T-cell (primary cell): ENCODE results near the gene CAMK4. TPM values are rescaled to one million over a fixed set of nuclear protein-coding genes. Genes with fewer than 3 reads are reported as not detected.

Experiments used
- ATAC-seq, 4 experiments: fragments of 200-7000 bp in 3 of 4; fragments of 150-1000 bp in 1 of 4; cut with Tn5 transposase; replicated peaks in 1 of 4; 1 replicate in 3 of 4; 2 replicates in 1 of 4; pipeline ENCODE4 v1.10.0; 2021; ENCODE audit warnings: moderate library complexity in 3 of 4, mild to moderate bottlenecking in 2 of 4, moderate number of reproducible peaks in 1 of 4
- CTCF ChIA-PET, 2 donors: fragments of 300-600 bp; sonication (Branson Sonifier 250); formaldehyde crosslinking; loops; one replicate each; lab custom pipeline; 2022; ENCODE audit warnings: antibody characterized with exemption in 2 of 2; lab: Charles Lee
- POLR2A ChIA-PET, 2 donors: fragments of 300-600 bp; sonication (Branson Sonifier 250); formaldehyde crosslinking; loops; one replicate each; lab custom pipeline; 2022; ENCODE audit warnings: antibody characterized with exemption in 2 of 2; lab: Charles Lee
- DNase-seq, 35 experiments: peaks; one replicate each; pipeline versions ENCODE4 v3.0.0 to v3.0.0-alpha.2; 2013 to 2023
- H3K27ac ChIP-seq: one replicate; pipeline ENCODE4 v1.5.1; 2013; ENCODE audit warnings: low read length
- H3K27me3 ChIP-seq, 2 experiments: replicated peaks in 1 of 2; 1 replicate in 1 of 2; 2 replicates in 1 of 2; pipeline versions ENCODE4 v1.6.1 to v1.7.0; 2013; ENCODE audit warnings: low read length in 1 of 2, mixed read lengths in 1 of 2; ENCODE audit not compliant: control insufficient read depth in 2 of 2, insufficient read depth in 2 of 2; ENCODE audit errors: extremely low read depth in 1 of 2
- H3K36me3 ChIP-seq, 2 donors: 1 replicate in 1 of 2; 2 replicates in 1 of 2; pipeline versions ENCODE4 v1.6.1 to v1.7.0; 2013; ENCODE audit warnings: low read length in 1 of 2; ENCODE audit not compliant: control insufficient read depth in 2 of 2, insufficient read depth in 1 of 2; ENCODE audit errors: extremely low read depth in 1 of 2
- H3K4me1 ChIP-seq, 2 experiments: 1 replicate in 1 of 2; 2 replicates in 1 of 2; pipeline versions ENCODE4 v1.6.1 to v1.7.0; 2013; ENCODE audit warnings: low read length in 2 of 2, mixed read lengths in 1 of 2; ENCODE audit not compliant: insufficient read depth in 2 of 2, control insufficient read depth in 1 of 2; ENCODE audit errors: extremely low read depth in 1 of 2
- H3K4me3 ChIP-seq, 2 donors: 1 replicate in 1 of 2; 2 replicates in 1 of 2; pipeline versions ENCODE4 v1.5.1 to v1.7.0; 2013; ENCODE audit warnings: mild to moderate bottlenecking in 2 of 2, low read length in 1 of 2, moderate library complexity in 1 of 2; ENCODE audit not compliant: control insufficient read depth in 1 of 2; ENCODE audit errors: extremely low read depth in 1 of 2
- H3K9me3 ChIP-seq: 2 replicates; pipeline ENCODE4 v1.7.0; 2013
- H3K27ac Mint-ChIP-seq, 2 donors: one replicate each; pipeline ENCODE4 v1.8.0; 2020 to 2021; ENCODE audit warnings: mild to moderate bottlenecking in 2 of 2, mixed read lengths in 2 of 2
- H3K27me3 Mint-ChIP-seq, 2 donors: one replicate each; pipeline ENCODE4 v1.8.0; 2021 to 2022; ENCODE audit warnings: mixed read lengths in 2 of 2
- H3K36me3 Mint-ChIP-seq: one replicate; pipeline ENCODE4 v1.8.0; 2021; ENCODE audit warnings: mixed read lengths
- H3K4me1 Mint-ChIP-seq, 3 donors: one replicate each; pipeline ENCODE4 v1.8.0; 2020 to 2022; ENCODE audit warnings: mixed read lengths in 3 of 3, mild to moderate bottlenecking in 1 of 3
- H3K4me3 Mint-ChIP-seq, 3 donors: one replicate each; pipeline ENCODE4 v1.8.0; 2020 to 2022; ENCODE audit warnings: mild to moderate bottlenecking in 3 of 3, mixed read lengths in 3 of 3, moderate library complexity in 3 of 3
- H3K9me3 Mint-ChIP-seq, 3 donors: one replicate each; pipeline ENCODE4 v1.8.0; 2020 to 2022; ENCODE audit warnings: mixed read lengths in 3 of 3
- WGBS: methylation state at CpG from one replicate; pipeline ENCODE4 v1.1.5; 2013; ENCODE audit warnings: missing lambda C conversion rate; ENCODE audit not compliant: insufficient coverage; 5-methylcytosine and 5-hydroxymethylcytosine counted together
- total RNA-seq, 35 experiments: library from RNA in 6 of 35; stranded (reverse) in 6 of 35; fragments of 120-200 nt in 1 of 35; gene quantifications; one replicate each; pipeline versions ENCODE4 v1.2.1 to v1.2.4 and lab custom pipeline; 2013 to 2026

CAMK4 gene
- total RNA-seq, 5 donors from 2014 or later (not counting 1 experiment from before 2014, with no cell fraction given), result 120 to 274 (median 243) TPM

- Histone ChIP-seq H3K36me3 (no peaks in the 10 kb centered on the region), H3K9me3 (no peaks in the 10 kb centered on the region), H3K4me3 (no peak overlapping the region), H3K27ac (no peak overlapping the region), H3K4me1 (peaks cover 3% of the 10 kb centered on the region in 2 experiments), H3K27me3 (no peaks in the 10 kb centered on the region)
- ChIA-PET POLR2A (no interaction called here), CTCF (interaction anchor here (0.9 to 1.2 kb wide), 2 partner anchors 14 to 15 kb away, joined by 3 to 4 read pairs; no protein-coding TSS in a partner anchor)
- no peak overlapping the region for H3K27ac Mint-ChIP-seq
- peaks cover 10 to 17% of the 10 kb centered on the region in 2 donors for H3K27me3 Mint-ChIP-seq
- H3K4me1 Mint-ChIP-seq, result peaks cover 5 to 6% (median 6%) of the 10 kb centered on the region in 3 donors
- no peak overlapping the region for H3K4me3 Mint-ChIP-seq
- no peak for ATAC-seq
- no CpG with 5 or more reads among the region's 1 CpG for WGBS
- H3K9me3 Mint-ChIP-seq, result peaks cover 0 to 10% (median 0%) of the 10 kb centered on the region in 3 donors
- DNase-seq, result no peak
- peaks cover 7% of the 10 kb centered on the region for H3K36me3 Mint-ChIP-seq
Measured at GRCh38 chr5:111535879-111536549, 311.8 kb downstream of the CAMK4 start.

- H3K27ac ChIP-seq, result no peak overlapping the region
- Mint-ChIP-seq H3K36me3 (peaks cover 7% of the 10 kb centered on the region), H3K4me3 (no peak overlapping the region), H3K4me1 (no peaks in the 10 kb centered on the region), H3K27ac (no peak overlapping the region), H3K27me3 (peaks cover 10 to 17% of the 10 kb centered on the region in 2 donors), H3K9me3 (peaks cover 0 to 10% (median 0%) of the 10 kb centered on the region in 3 donors)
- no peak for ATAC-seq
- no peak overlapping the region for H3K4me3 ChIP-seq
- no peaks in the 10 kb centered on the region for H3K4me1 ChIP-seq
- no peaks in the 10 kb centered on the region for H3K36me3 ChIP-seq
- DNase-seq, result no peak
- whole genome bisulfite sequencing, result no CpG with 5 or more reads among the region's 1 CpG
- no peaks in the 10 kb centered on the region for H3K9me3 ChIP-seq
- ChIA-PET POLR2A (no interaction called here), CTCF (no interaction called here)
- no peaks in the 10 kb centered on the region for H3K27me3 ChIP-seq
Measured at GRCh38 chr5:111537141-111538024, 313.2 kb downstream of the CAMK4 start.

Other genes with a start within 250 kb of the CAMK4 start
- gene TSLP, start 152.7 kb upstream of the CAMK4 start, total RNA-seq, result under 1 TPM in 1 of 5 donors, not detected in 4; 0.12 TPM
- gene WDR36, start 132.0 kb upstream of the CAMK4 start, total RNA-seq, result 10 to 100 TPM; 22.8 to 30.1 (median 28.0) TPM